Panc1 (cell line): Measurements from ENCODE around the gene C12orf50. TPM values are rescaled to one million over a fixed set of nuclear protein-coding genes. Genes with fewer than 3 reads are reported as not detected.

Experiments
- ATAC-seq: fragments of 200-7000 bp; cut with Tn5 transposase; 2 replicates; pipeline ENCODE4 v1.9.1; 2020; ENCODE audit warnings: mild to moderate bottlenecking, moderate library complexity
- BruUV-seq: library from RNA; stranded (reverse); fragments of 400-500 nt; replicated peaks from 2 replicates; lab custom pipeline; 2021; lab: Mats Ljungman, UMichigan
- CTCF ChIA-PET: fragments of 300-600 bp; sonication (Branson Sonifier 250); formaldehyde crosslinking; loops from one replicate; lab custom pipeline; 2022; ENCODE audit warnings: antibody characterized with exemption; lab: Charles Lee
- POLR2A ChIA-PET: fragments of 300-600 bp; sonication (Branson Sonifier 250); formaldehyde crosslinking; loops from one replicate; lab custom pipeline; 2022; ENCODE audit warnings: antibody characterized with exemption; lab: Charles Lee
- DNase-seq: peaks from one replicate; pipeline ENCODE4 v3.0.0-alpha.2; 2010; ENCODE audit warnings: low read depth, low spot score
- H3K27ac ChIP-seq: 2 replicates; pipeline ENCODE4 v1.5.1; 2011; ENCODE audit warnings: mild to moderate bottlenecking, low read length, inconsistent platforms
- H3K27me3 ChIP-seq: fragments of 200-500 bp; sonication (Bioruptor generic); 2 replicates; pipeline ENCODE4 v1.6.0; 2014; ENCODE audit warnings: low read length, inconsistent platforms; ENCODE audit not compliant: control insufficient read depth, insufficient read depth
- H3K36me3 ChIP-seq: fragments of 200-500 bp; sonication (Bioruptor generic); 2 replicates; pipeline ENCODE4 v1.5.1; 2014; ENCODE audit warnings: inconsistent platforms, mild to moderate bottlenecking, low read length, moderate library complexity; ENCODE audit not compliant: control insufficient read depth, insufficient read depth
- H3K4me1 ChIP-seq: 2 replicates; pipeline ENCODE4 v1.5.1; 2011; ENCODE audit warnings: inconsistent platforms, mild to moderate bottlenecking, low read length, moderate library complexity; ENCODE audit not compliant: control insufficient read depth, insufficient read depth
- H3K4me3 ChIP-seq, 2 experiments: 2 replicates each; pipeline ENCODE4 v1.5.1; 2011 to 2012; ENCODE audit warnings: low read depth in 2 of 2, low read length in 2 of 2, mild to moderate bottlenecking in 2 of 2, inconsistent platforms in 1 of 2, moderate library complexity in 1 of 2
- H3K9me3 ChIP-seq: fragments of 200-500 bp; sonication (Bioruptor generic); 2 replicates; pipeline ENCODE4 v1.5.1; 2014; ENCODE audit warnings: low read depth, mild to moderate bottlenecking, inconsistent platforms, low read length, moderate library complexity; ENCODE audit not compliant: control insufficient read depth, insufficient read depth
- CTCF ChIP-seq: fragments of 450-650 bp; IDR thresholded peaks from 2 replicates; pipeline ENCODE4 v1.5.1; 2017; ENCODE audit warnings: mild to moderate bottlenecking
- POLR2AphosphoS5 ChIP-seq: IDR thresholded peaks from 2 replicates; pipeline ENCODE4 v1.6.1; 2012; ENCODE audit warnings: mild to moderate bottlenecking, low read depth, low read length, moderate library complexity
- REST ChIP-seq, 2 experiments: IDR thresholded peaks; 2 replicates each; pipeline ENCODE4 v1.6.1; 2011 to 2012; ENCODE audit warnings: low read depth in 2 of 2, control low read depth in 1 of 2, low read length in 1 of 2, mild to moderate bottlenecking in 1 of 2, moderate library complexity in 1 of 2; ENCODE audit not compliant: insufficient read depth in 1 of 2
- SIN3A ChIP-seq: IDR thresholded peaks from 2 replicates; pipeline ENCODE4 v1.6.1; 2012; ENCODE audit warnings: low read depth, mild to moderate bottlenecking, low read length, moderate library complexity, borderline replicate concordance; ENCODE audit not compliant: insufficient read depth
- TCF7L2 ChIP-seq: IDR thresholded peaks from 2 replicates; pipeline ENCODE4 v1.6.1; 2011; ENCODE audit warnings: mild to moderate bottlenecking, low read depth, low read length, inconsistent platforms
- in situ Hi-C: cut with HindIII; loops from 2 replicates; pipeline ENCODE4 v1.10.0; 2016; ENCODE audit warnings: low sequenced_read_pairs, low pct_unique_long_range_greater_than_20kb
- intact Hi-C: fragments of 100-400 bp; cut with micrococcal nuclease; formaldehyde crosslinking; loops from one replicate; pipeline ENCODE4 v1.10.0; 2022; ENCODE audit not compliant: unreplicated experiment
- total RNA-seq: library from RNA; stranded (reverse); gene quantifications from one replicate; pipeline ENCODE4 v1.2.1, GENCODE V29; 2021; ENCODE audit not compliant: unreplicated experiment

Gene C12orf50
- total RNA-seq, 1 experiment from 2014 or later, result not detected

- in situ Hi-C loops (no loop called here), intact Hi-C loops (no loop called here)
- CTCF ChIA-PET, result no interaction called here
- no peaks in the 10 kb centered on the region for H3K36me3 ChIP-seq
- no peaks in the 10 kb centered on the region for H3K4me1 ChIP-seq
- DNase-seq (no peak), ATAC-seq (no peak)
- H3K9me3 ChIP-seq, result no peaks in the 10 kb centered on the region
- no peak overlapping the region for H3K4me3 ChIP-seq
- POLR2A ChIA-PET, result no interaction called here
- H3K27ac ChIP-seq, result no peak overlapping the region
- BruUV-seq, result no TSS peak
- H3K27me3 ChIP-seq, result no peaks in the 10 kb centered on the region
- TF ChIP-seq CTCF (no peak), TCF7L2 (no peak), REST (IDR thresholded peaks at IDR 0.05; ENCODE audit: insufficient read depth in 1 of 2, low read depth in 2 of 2, low read length in 1 of 2) (no peak), SIN3A (no peak), POLR2AphosphoS5 (no peak)
Observed at GRCh38 chr12:87935216-87935615, 94.0 kb downstream of the C12orf50 start.

- no peaks in the 10 kb centered on the region for H3K4me1 ChIP-seq
- CTCF ChIA-PET, result interaction anchor here (0.6 kb wide), 1 partner anchor 50 kb away, joined by 6 read pairs; no protein-coding TSS in a partner anchor
- BruUV-seq, result no TSS peak
- no peak for DNase-seq
- TF ChIP-seq REST (IDR thresholded peaks at IDR 0.05; ENCODE audit: insufficient read depth in 1 of 2, low read depth in 2 of 2, low read length in 1 of 2) (no peak), TCF7L2 (no peak), SIN3A (no peak), POLR2AphosphoS5 (no peak), CTCF (no peak)
- no peak overlapping the region for H3K4me3 ChIP-seq
- no peak for ATAC-seq
- H3K36me3 ChIP-seq, result no peaks in the 10 kb centered on the region
- in situ Hi-C loops (no loop called here), intact Hi-C loops (no loop called here)
- POLR2A ChIA-PET, result interaction anchor here (0.7 kb wide), 1 partner anchor 893 kb away, joined by 3 read pairs; no protein-coding TSS in a partner anchor
- H3K27me3 ChIP-seq, result no peaks in the 10 kb centered on the region
- H3K27ac ChIP-seq, result no peak overlapping the region
- H3K9me3 ChIP-seq, result no peaks in the 10 kb centered on the region
Observed at GRCh38 chr12:87933991-87934390, 95.2 kb downstream of the C12orf50 start.
